Loucy (cell line): ENCODE results near the gene SKIC3.

Experiments used
- EZH2phosphoT487 ChIP-seq: fragments of 200-600 bp; IDR thresholded peaks from 2 replicates; pipeline ENCODE4 v1.6.1; 2018; ENCODE audit warnings: antibody characterized with exemption, mild to moderate bottlenecking, moderate library complexity, borderline replicate concordance
- TF ChIP-seq, protein P1 (sequence below): fragments of 200-600 bp; sonication (generic); conservative IDR thresholded peaks from 2 replicates; pipeline ENCODE4 v1.5.1; 2014; ENCODE audit warnings: mild to moderate bottlenecking, antibody characterized with exemption, low read length

DNA sequence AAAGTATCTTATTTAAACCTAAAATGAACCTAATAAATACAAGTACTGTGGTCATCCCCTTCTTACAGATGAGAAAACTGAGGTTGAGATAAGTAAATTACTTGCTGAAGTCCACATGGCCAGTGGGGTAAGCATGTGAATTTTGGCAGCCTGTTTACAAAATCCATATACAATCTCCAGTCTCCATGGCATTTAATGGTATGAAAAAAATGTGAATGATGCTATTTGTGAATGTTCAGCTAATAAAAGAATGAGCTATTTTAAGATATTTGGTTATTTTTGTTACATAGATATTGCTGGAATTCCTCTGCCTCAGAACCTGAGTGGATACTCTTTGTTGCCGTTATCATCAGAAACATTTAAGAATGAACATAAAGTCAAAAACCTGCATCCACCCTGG, 45.8 kb upstream of the SKIC3 start:
- TF ChIP-seq, protein P1, sequence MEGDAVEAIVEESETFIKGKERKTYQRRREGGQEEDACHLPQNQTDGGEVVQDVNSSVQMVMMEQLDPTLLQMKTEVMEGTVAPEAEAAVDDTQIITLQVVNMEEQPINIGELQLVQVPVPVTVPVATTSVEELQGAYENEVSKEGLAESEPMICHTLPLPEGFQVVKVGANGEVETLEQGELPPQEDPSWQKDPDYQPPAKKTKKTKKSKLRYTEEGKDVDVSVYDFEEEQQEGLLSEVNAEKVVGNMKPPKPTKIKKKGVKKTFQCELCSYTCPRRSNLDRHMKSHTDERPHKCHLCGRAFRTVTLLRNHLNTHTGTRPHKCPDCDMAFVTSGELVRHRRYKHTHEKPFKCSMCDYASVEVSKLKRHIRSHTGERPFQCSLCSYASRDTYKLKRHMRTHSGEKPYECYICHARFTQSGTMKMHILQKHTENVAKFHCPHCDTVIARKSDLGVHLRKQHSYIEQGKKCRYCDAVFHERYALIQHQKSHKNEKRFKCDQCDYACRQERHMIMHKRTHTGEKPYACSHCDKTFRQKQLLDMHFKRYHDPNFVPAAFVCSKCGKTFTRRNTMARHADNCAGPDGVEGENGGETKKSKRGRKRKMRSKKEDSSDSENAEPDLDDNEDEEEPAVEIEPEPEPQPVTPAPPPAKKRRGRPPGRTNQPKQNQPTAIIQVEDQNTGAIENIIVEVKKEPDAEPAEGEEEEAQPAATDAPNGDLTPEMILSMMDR = no peak
- no peak for TF ChIP-seq EZH2phosphoT487
